Endothelial cell of umbilical vein (primary cell): Measurements from ENCODE around the gene SIGLEC7. TPM values are rescaled to one million over a fixed set of nuclear protein-coding genes. Genes with fewer than 3 reads are reported as not detected.

Experiments used
- BruUV-seq: library from RNA; stranded (reverse); fragments of 400-500 nt; replicated peaks from 2 replicates; lab custom pipeline; 2021; lab: Mats Ljungman, UMichigan
- CTCF ChIA-PET: fragments of 300-600, 350-600 bp; sonication (Branson Sonifier 250); formaldehyde crosslinking; loops from one replicate; lab custom pipeline; 2021; ENCODE audit warnings: antibody characterized with exemption, inconsistent platforms; lab: Charles Lee
- POLR2A ChIA-PET: fragments of 300-600, 350-600 bp; sonication (Branson Sonifier 250); formaldehyde crosslinking; loops from one replicate; lab custom pipeline; 2021; ENCODE audit warnings: antibody characterized with exemption, inconsistent platforms; lab: Charles Lee
- DNase-seq: peaks from one replicate; pipeline ENCODE4 v3.0.0-alpha.2; 2011; ENCODE audit warnings: low read depth, low spot score
- FAIRE-seq: peaks from 2 replicates; lab custom pipeline; 2011; peaks lifted over from hg19 to GRCh38; lab: Jason Lieb, UNC
- H2AFZ ChIP-seq: 2 replicates; pipeline ENCODE4 v1.6.0; 2012; ENCODE audit warnings: low read depth, low read length, control low read depth, inconsistent platforms
- H3K27ac ChIP-seq: 2 replicates; pipeline ENCODE4 v1.5.1; 2011; ENCODE audit warnings: low read depth, mild to moderate bottlenecking, control low read depth, low read length, moderate library complexity; ENCODE audit not compliant: insufficient read depth
- H3K27me3 ChIP-seq, 2 experiments: 2 replicates each; pipeline versions ENCODE4 v1.6.0 to v1.6.1; 2011; ENCODE audit warnings: low read length in 2 of 2, mixed read lengths in 1 of 2; ENCODE audit not compliant: control insufficient read depth in 2 of 2, insufficient read depth in 2 of 2
- H3K36me3 ChIP-seq, 2 experiments: 2 replicates in 1 of 2; 3 replicates in 1 of 2; pipeline ENCODE4 v1.5.1; 2011; ENCODE audit warnings: low read length in 2 of 2, mild to moderate bottlenecking in 1 of 2, moderate library complexity in 1 of 2; ENCODE audit not compliant: control insufficient read depth in 2 of 2, insufficient read depth in 2 of 2; ENCODE audit errors: extremely low read depth in 1 of 2
- H3K4me1 ChIP-seq: 3 replicates; pipeline ENCODE4 v1.5.1; 2011; ENCODE audit warnings: mild to moderate bottlenecking, low read length; ENCODE audit not compliant: control insufficient read depth, insufficient read depth; ENCODE audit errors: extremely low read depth
- H3K4me2 ChIP-seq: 2 replicates; pipeline ENCODE4 v1.6.1; 2011; ENCODE audit warnings: low read length, control low read depth, mixed read lengths; ENCODE audit not compliant: insufficient read depth
- H3K4me3 ChIP-seq, 3 experiments: fragments of 200-600 bp in 1 of 3; sonication (generic), shearing (Covaris generic) in 1 of 3; replicated peaks in 1 of 3; 2 replicates each; pipeline ENCODE4 v1.5.1; 2011 to 2016; ENCODE audit warnings: control low read depth in 3 of 3, low read length in 3 of 3, mild to moderate bottlenecking in 2 of 3, inconsistent platforms in 1 of 3, low read depth in 1 of 3, moderate library complexity in 1 of 3; ENCODE audit not compliant: insufficient read depth in 1 of 3
- H3K79me2 ChIP-seq: 2 replicates; pipeline ENCODE4 v1.6.0; 2012; ENCODE audit warnings: low read length, inconsistent platforms; ENCODE audit not compliant: control insufficient read depth, insufficient read depth
- H3K9ac ChIP-seq: replicated peaks from 2 replicates; pipeline ENCODE3; 2011; ENCODE audit warnings: low read length, control low read depth; ENCODE audit not compliant: insufficient read depth; ENCODE audit errors: extremely low read depth
- H3K9me1 ChIP-seq: replicated peaks from 3 replicates; pipeline ENCODE4 v1.6.0; 2011; ENCODE audit warnings: mild to moderate bottlenecking, low read length; ENCODE audit not compliant: control insufficient read depth, insufficient read depth; ENCODE audit errors: extremely low read depth
- H3K9me3 ChIP-seq: replicated peaks from 2 replicates; pipeline ENCODE4 v1.5.1; 2012; ENCODE audit warnings: low read length, inconsistent platforms; ENCODE audit not compliant: control insufficient read depth, insufficient read depth
- H4K20me1 ChIP-seq: replicated peaks from 2 replicates; pipeline ENCODE3; 2011; ENCODE audit warnings: mild to moderate bottlenecking, low read length; ENCODE audit not compliant: control insufficient read depth, insufficient read depth; ENCODE audit errors: extremely low read depth
- EZH2 ChIP-seq: IDR thresholded peaks from 2 replicates; pipeline ENCODE4 v1.6.1; 2012; ENCODE audit warnings: borderline replicate concordance, low read depth, mild to moderate bottlenecking, moderate library complexity, low read length, inconsistent platforms; ENCODE audit not compliant: severe bottlenecking
- FOS ChIP-seq: IDR thresholded peaks from 2 replicates; pipeline ENCODE4 v1.6.1; 2011; ENCODE audit warnings: mild to moderate bottlenecking, low read length, moderate library complexity, borderline replicate concordance; ENCODE audit not compliant: insufficient read depth
- GATA2 ChIP-seq: IDR thresholded peaks from 2 replicates; pipeline ENCODE4 v1.7.0; 2011; ENCODE audit warnings: low read depth, mild to moderate bottlenecking, moderate library complexity, mixed read lengths, low read length; ENCODE audit not compliant: insufficient read length, insufficient read depth
- JUN ChIP-seq: IDR thresholded peaks from 2 replicates; pipeline ENCODE4 v1.6.1; 2011; ENCODE audit warnings: borderline replicate concordance, low read depth; ENCODE audit not compliant: insufficient read length, insufficient read depth
- MYC ChIP-seq: IDR thresholded peaks from one replicate; pipeline ENCODE4 v1.6.1; 2011; ENCODE audit warnings: mild to moderate bottlenecking, low read depth, low read length
- POLR2A ChIP-seq: IDR thresholded peaks from 2 replicates; pipeline ENCODE4 v1.6.1; 2012; ENCODE audit warnings: low read depth, mild to moderate bottlenecking, control low read depth, low read length
- POLR2AphosphoS5 ChIP-seq: IDR thresholded peaks from 2 replicates; pipeline ENCODE4 v1.6.1; 2012; ENCODE audit warnings: low read depth, mild to moderate bottlenecking, control low read depth, low read length, moderate library complexity; ENCODE audit not compliant: insufficient read depth
- dilution Hi-C: fragments of 300-500 bp; cut with MboI; formaldehyde crosslinking; loops from one replicate; pipeline ENCODE4 v1.15.0; 2019; ENCODE audit warnings: low sequenced_read_pairs; ENCODE audit not compliant: extremely low pct_ligation_motif_present
- intact Hi-C: fragments of 100-400 bp; cut with micrococcal nuclease; formaldehyde crosslinking; loops from one replicate; pipeline ENCODE4 v1.10.0; 2022
- polyA plus RNA-seq, 4 experiments: library from polyadenylated mRNA; depleted of rRNA in 3 of 4; stranded (reverse) in 3 of 4; unstranded in 1 of 4; fragments of >200 nt; gene quantifications; 2 replicates each; pipeline versions ENCODE4 v1.2.1 to v1.2.3, GENCODE V29; 2011 to 2012; ENCODE audit warnings: missing spikeins in 1 of 4
- total RNA-seq: library from RNA; stranded (reverse); gene quantifications from 2 replicates; pipeline ENCODE4 v1.2.3, GENCODE V29; 2021
- TF ChIP-seq, protein P1 (sequence below), 2 donors: IDR thresholded peaks; 1 replicate in 1 of 2; 2 replicates in 1 of 2; pipeline ENCODE4 v1.5.1; 2011; ENCODE audit warnings: low read length in 2 of 2, mild to moderate bottlenecking in 2 of 2, moderate library complexity in 2 of 2, control low read depth in 1 of 2, inconsistent platforms in 1 of 2, low read depth in 1 of 2; ENCODE audit not compliant: insufficient read depth in 1 of 2; ENCODE audit errors: extremely low read depth in 1 of 2
- TF ChIP-seq, protein P2 (sequence below): IDR thresholded peaks from 2 replicates; pipeline ENCODE4 v1.6.1; 2011; ENCODE audit not compliant: insufficient read depth, insufficient read length

SIGLEC7 gene
- total and polyA plus RNA-seq, 2 donors (not counting 3 experiments of a cell fraction or from before 2014, with no cell fraction given) = not detected

DNA sequence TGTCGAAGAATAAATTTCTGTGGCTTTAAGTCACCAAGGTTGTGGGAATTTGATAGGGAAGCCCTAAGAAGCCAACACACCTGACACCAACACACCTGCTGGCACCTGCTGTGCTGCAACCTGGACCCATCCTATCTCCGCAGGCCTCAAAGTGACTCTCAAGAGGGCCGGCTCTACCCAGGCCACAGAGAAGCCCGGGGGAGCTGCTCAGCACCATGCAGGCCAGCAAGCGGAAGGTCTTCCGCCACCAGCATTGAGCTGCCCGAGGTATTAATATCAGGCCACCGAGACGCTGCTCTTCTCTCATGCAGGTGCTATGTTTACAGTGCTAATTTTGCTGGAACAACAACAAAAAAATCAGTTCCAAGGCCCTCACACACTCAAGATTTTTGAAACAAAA lies 50.6 kb downstream of the SIGLEC7 start:
- dilution Hi-C loops (no loop called here), intact Hi-C loops (no loop called here)
- Histone ChIP-seq H3K27me3 (no peaks in the 10 kb centered on the region), H3K27ac (no peak overlapping the region), H3K9ac (no peak overlapping the region), H3K4me3 (no peak overlapping the region), H3K79me2 (no peaks in the 10 kb centered on the region), H2AFZ (no peak overlapping the region), H3K4me1 (no peaks in the 10 kb centered on the region), H3K4me2 (no peak overlapping the region), H4K20me1 (no peaks in the 10 kb centered on the region), H3K9me1 (no peaks in the 10 kb centered on the region), H3K36me3 (no peaks in the 10 kb centered on the region), H3K9me3 (no peaks in the 10 kb centered on the region)
- POLR2A ChIA-PET = no interaction called here
- TF ChIP-seq POLR2AphosphoS5 (no peak), EZH2 (no peak)
- FAIRE-seq (no peak), DNase-seq (no peak)
- BruUV-seq = no TSS peak
- CTCF ChIA-PET = no interaction called here

DNA sequence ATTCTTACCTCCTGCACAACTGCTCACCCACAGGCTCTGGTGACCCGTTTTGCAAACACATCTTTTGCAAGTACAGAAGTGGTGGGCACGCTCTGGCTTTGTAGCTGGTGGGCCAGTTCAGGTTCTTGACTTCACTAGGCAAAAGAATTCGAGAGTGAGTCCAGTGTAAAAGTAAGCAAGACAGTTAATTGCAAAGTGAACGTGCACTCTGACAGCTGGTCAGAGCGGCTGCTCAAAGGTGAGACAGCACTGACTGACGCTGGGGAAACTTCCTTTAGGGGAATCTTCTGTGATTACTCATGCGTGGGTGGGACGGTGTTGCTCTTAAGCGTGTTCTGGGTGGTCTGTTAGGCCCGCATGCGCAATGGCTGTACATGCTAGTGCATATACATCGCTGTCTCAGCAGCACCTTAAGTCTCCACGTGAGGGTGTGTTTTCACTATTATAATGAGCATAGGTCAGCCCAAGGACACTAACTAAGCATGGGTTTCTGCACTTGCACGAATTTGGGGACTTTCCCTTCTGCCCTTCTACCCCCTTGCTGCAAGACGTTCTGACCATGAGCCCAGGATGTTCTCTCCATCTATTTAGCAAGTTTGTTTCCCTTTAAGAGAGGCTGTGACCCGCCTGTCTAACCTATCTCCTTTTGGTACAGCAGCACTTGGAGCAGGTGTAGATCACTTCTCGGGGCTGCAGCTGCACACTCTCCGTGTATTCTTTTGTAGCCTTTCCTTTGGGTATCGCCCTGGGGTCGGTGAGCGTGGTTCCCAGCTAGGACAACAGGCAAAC lies 52.6 kb downstream of the SIGLEC7 start:
- Histone ChIP-seq H3K9ac (no peak overlapping the region), H3K36me3 (no peaks in the 10 kb centered on the region), H3K27me3 (no peaks in the 10 kb centered on the region), H3K4me1 (no peaks in the 10 kb centered on the region), H3K9me3 (no peaks in the 10 kb centered on the region), H3K9me1 (no peaks in the 10 kb centered on the region), H2AFZ (no peak overlapping the region), H4K20me1 (no peaks in the 10 kb centered on the region), H3K79me2 (no peaks in the 10 kb centered on the region), H3K4me2 (no peak overlapping the region), H3K27ac (no peak overlapping the region), H3K4me3 (no peak overlapping the region)
- POLR2A ChIA-PET = no interaction called here
- intact Hi-C loops = no loop called here
- DNase-seq = no peak
- CTCF ChIA-PET = no interaction called here
- TF ChIP-seq, protein P1, sequence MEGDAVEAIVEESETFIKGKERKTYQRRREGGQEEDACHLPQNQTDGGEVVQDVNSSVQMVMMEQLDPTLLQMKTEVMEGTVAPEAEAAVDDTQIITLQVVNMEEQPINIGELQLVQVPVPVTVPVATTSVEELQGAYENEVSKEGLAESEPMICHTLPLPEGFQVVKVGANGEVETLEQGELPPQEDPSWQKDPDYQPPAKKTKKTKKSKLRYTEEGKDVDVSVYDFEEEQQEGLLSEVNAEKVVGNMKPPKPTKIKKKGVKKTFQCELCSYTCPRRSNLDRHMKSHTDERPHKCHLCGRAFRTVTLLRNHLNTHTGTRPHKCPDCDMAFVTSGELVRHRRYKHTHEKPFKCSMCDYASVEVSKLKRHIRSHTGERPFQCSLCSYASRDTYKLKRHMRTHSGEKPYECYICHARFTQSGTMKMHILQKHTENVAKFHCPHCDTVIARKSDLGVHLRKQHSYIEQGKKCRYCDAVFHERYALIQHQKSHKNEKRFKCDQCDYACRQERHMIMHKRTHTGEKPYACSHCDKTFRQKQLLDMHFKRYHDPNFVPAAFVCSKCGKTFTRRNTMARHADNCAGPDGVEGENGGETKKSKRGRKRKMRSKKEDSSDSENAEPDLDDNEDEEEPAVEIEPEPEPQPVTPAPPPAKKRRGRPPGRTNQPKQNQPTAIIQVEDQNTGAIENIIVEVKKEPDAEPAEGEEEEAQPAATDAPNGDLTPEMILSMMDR (IDR thresholded peaks at IDR 0.05; ENCODE audit: extremely low read depth in 1 of 2, insufficient read depth in 1 of 2, low read depth in 1 of 2, low read length in 2 of 2) = no peak
- TF ChIP-seq EZH2 (no peak), POLR2AphosphoS5 (no peak), MYC (no peak), JUN (no peak), POLR2A (no peak), GATA2 (no peak), FOS (no peak)
- TF ChIP-seq, protein P2, sequence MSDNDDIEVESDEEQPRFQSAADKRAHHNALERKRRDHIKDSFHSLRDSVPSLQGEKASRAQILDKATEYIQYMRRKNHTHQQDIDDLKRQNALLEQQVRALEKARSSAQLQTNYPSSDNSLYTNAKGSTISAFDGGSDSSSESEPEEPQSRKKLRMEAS = no peak
- BruUV-seq = no TSS peak
- dilution Hi-C loops = no loop called here
- no peak for FAIRE-seq
